Measurements from ENCODE around the gene CTNNA2.
"Not testable (repeated sequence)": the region's sequence is repeated elsewhere in the genome, so short reads cannot be mapped to it uniquely, and the experiment has no call there.

The CTNNA2 gene

DNA sequence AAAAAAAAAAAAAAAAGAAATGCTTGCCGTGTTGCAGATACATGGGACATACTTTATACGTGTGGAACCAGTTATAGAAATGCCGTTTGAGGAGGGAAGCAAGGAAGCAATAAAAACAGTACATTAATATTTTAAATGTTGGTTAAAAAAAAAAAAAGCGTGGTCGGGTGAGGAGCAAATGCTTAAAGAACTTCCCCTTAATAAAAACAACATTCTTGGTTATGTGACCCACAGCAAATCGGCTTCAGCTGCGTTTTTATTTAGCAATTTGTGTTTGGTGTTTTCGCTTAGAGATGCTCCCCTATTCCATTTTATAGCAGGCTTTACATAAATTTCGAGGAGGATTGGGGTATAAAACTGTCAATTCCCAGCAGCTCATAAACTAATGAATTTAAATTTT is 568.1 kb downstream of the CTNNA2 start:
- DNase-seq (ENCODE audit: low spot score), result no peak

DNA sequence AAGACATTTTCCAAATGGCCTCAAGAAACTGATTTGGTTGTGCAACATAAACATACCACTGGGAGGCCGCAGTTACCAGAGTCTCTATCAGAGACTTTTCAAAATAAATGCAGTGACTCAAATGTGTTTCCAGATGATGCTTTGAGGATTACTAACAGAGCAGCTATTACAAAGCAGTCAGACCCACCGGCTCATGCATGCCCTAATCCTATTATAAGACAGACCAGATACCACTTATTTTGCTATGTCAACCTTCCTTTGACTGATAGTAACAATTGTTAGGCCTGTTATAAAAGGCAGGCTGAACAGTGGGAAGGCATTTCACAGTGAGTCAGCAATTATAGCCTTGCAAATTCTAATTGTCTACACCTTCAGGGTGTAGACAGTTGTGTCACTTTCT is 574.0 kb downstream of the CTNNA2 start:
- DNase-seq (ENCODE audit: low spot score), result peak; percentile 22

DNA sequence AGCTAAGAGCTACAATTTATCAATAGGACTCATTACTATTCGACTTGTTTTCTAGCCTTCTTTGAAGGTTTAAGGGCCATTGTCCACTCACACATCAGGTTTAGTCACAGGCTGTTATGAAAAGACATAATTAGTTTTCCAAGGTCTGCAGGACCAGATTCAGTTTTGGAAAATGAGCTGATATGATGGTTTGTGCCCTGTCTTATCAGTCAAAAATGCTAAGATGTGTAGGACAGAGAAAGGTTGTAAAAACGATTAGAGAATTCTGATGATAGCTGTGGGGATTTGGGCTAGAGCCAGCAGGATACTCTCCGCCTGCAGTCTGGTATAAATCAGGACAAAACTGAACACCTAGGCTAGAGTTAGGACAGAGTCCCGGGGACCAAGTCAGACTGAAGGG is 578.4 kb downstream of the CTNNA2 start:
- DNase-seq (ENCODE audit: low spot score), result no peak

DNA sequence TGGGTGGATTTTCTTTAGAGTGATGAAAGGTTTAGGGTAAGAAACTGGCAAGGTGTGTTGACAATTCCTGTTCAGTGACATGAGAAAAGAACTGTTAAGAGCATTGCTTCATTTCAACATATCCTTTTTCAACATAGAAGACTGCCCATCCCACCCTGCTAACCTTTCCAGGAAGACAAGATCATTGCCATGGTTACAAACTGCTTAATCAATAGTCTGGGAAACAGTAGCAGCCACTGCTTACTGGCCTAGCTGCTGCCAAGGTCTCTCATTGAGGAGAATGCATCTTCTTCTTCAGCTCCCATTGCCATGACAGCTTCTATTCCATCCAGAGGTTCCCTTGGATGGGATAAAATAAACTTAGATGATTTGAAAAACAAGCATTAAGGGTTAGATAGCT is 579.6 kb downstream of the CTNNA2 start:
- DNase-seq (ENCODE audit: low spot score), result no peak

DNA sequence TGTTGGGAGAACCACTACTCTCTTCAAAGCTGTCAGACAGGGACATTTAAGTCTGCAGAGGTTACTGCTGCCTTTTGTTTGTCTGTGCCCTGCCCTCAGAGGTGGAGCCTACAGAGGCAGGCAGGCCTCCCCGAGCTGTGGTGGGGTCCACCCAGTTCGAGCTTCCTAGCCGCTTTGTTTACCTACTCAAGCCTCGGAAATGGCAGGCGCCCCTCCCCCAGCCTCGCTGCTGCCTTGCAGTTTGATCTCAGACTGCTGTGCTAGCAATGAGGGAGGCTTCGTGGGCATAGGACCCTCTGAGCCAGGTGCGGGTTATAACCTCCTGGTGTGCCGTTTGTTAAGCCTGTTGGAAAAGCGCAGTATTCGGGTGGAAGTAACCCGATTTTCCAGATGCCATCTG is 585.7 kb downstream of the CTNNA2 start:
- DNase-seq (ENCODE audit: low spot score), result not testable (repeated sequence)

DNA sequence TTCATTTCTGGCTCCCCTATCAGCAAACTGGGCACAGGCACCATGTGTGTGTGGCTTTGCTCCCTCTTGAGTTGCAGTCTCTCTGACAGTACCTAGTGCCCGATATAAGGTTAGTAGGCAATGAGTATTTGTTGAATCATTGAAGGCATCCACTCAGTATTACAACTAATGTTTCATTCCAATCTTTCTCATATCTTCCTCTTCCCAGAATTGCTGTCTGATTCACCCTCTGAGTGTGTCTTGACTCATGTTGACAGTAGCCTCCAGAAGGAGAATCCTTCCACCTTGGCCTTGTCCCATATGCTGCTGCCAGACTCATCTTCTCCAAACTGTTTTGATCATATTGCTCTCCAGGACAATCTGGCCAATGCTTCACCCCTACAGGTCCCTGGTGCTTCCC is 589.2 kb downstream of the CTNNA2 start:
- DNase-seq (ENCODE audit: low spot score), result peak; percentile 59

DNA sequence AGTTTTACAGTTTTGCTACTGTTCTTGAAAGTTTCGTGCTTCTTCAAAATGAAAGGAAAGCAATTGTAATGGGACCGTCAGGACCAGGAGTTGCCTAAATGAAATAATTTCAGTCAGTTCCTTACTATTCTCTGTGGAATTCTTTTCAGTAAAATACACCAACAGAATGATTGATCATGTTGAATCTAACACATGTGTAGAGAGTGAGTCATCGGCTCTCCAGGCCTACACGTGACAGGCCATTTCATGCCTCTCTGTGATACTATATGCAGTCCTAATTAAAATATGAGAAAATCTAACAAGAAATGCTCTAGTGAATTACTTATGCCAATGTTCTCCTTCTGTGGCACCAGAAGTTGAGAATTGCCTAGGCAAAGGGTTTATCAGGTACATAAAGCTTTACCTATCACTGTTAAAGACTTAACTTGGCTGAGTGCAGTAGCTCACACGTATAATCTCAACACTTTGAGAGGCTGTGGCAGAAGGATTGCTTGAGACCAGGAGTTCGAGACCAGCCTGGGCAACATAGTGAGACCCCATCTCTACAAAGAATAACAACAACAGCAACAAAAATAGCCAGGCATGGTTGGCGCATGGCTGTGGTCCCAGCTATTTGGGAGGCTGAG is 592.3 kb downstream of the CTNNA2 start:
- DNase-seq (ENCODE audit: low spot score), result peak; percentile 13

DNA sequence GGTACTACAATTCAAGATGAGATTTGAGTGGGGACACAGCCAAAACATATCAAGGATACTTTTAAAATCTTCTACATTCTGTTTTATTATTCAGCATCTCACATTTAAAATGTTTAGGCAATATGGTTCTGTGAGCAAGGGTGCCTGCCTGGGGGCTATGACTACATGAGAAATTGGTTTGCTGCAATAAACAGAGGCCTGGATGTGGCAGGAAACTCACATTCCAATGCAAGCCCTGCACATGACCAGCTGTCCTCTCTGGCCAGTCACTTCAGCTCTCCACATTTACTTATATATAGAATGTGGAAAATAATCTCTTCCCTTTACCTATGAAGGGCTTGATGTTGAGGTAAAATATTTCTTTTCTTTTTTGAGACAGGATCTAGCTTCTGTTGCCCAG is 598.3 kb downstream of the CTNNA2 start:
- DNase-seq (ENCODE audit: low spot score), result no peak

DNA sequence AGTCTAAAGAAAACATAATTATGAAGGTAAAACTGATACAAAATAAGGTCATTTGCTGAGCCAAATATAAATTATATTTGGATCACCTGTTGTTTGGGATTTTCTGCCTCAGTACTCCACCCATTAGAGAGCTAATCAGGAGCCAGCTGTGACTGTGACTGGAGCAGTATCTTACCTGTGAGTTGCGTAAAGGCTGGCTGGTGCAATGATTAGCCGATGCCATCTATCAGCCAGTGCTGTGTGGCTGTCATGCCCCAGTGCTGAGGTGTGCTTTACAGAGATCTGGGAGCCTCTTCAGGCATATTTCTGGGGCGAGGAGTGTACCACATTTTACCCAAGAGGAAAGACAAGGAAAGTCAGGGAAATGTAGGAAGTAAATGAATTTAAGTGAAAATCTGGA is 599.9 kb downstream of the CTNNA2 start:
- DNase-seq (ENCODE audit: low spot score), result no peak

DNA sequence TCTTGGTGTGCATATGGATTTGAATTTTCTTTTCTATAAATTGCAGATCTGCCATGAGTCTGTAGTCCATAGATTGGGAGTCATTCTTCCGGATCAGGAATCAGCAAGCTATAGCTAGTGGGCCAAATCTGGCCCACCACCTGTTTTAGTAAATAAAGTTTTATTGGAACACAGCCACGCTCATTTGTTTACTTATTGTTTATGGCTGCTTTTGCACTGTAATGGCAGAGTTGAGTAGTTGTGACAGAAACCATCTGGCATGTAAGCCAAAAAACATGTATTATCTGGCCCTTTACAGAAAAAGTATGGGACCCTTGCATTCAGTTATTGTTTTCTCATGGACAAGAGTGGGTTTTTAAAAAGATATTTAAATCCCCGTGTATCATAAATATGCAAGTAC is 600.5 kb downstream of the CTNNA2 start:
- DNase-seq (ENCODE audit: low spot score), result no peak

DNA sequence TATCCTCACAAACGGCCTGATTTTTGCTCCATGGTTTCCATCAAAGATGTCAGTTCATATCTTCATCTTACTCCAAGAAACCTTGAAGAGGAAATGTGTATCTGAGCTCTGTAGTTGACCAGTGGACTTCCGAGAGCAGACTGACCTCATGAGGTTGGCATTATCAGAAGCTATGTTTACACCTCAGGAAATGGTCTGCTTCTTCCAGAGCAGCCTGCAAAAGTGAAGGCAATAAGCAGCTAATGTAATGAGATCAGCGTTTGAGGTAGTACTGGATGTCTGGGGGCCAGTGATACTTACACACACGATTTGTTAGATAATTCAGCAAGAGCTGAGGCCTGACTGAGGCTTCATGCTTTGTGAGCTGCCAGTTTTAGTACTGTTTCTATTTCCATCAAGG is 602.0 kb downstream of the CTNNA2 start:
- no peak for DNase-seq (ENCODE audit: low spot score)

DNA sequence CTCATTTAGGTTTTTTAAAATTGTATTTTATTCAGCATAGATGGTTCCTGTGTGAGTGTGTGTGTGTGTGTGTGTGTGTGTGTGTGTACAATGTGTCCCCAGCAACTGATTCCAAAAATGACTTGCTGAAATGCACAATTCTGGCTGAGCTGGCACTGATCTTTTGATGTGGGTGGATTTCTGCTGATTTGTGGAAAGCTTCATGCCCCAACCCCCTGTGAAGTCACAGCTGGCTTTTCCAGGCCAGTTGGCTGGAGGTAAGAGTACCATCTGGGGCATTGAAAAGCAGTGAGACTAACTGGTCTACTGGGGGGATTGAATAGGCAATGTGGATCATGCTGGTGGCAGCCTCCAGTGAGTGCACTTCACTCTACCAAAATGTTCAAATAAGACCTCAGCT is 604.5 kb downstream of the CTNNA2 start:
- DNase-seq (ENCODE audit: low spot score), result no peak

DNA sequence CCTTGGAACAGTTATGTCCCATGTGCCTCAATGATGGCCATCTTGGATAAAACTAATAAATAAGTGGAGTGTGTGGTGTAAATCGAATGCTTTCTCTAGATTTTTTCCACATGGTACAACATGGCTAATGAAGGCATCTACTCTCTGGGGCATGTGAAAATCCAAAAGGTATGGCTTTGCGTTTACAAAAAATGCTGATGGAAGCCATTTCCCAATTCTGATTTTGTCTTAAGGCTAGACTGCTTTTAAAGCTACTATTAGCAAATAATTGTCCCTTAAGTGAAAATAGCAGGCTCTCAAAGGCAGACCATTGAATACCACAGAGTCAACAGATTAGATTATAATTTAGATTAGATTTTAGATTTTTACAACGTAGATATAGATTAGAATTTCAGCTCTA is 608.0 kb downstream of the CTNNA2 start:
- no peak for DNase-seq (ENCODE audit: low spot score)

DNA sequence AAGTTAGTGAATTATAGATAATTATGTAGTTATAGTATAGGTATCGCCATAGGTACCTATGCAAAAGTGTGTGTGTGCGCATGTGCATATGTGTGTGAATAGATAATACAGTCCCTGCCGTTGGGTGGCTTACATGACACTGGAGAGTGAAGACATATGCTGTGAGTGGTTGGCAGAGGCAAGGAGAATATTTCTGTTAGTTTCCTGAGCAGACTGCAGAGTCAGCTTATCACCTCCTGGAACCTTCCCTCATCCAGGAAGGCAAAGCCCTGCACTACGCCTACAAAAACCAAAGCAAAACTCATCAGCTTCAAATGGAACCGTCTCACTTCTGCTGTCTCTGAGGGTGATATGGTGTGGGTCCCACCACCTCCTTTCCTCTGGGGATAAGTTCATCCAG is 609.8 kb downstream of the CTNNA2 start:
- no peak for DNase-seq (ENCODE audit: low spot score)

DNA sequence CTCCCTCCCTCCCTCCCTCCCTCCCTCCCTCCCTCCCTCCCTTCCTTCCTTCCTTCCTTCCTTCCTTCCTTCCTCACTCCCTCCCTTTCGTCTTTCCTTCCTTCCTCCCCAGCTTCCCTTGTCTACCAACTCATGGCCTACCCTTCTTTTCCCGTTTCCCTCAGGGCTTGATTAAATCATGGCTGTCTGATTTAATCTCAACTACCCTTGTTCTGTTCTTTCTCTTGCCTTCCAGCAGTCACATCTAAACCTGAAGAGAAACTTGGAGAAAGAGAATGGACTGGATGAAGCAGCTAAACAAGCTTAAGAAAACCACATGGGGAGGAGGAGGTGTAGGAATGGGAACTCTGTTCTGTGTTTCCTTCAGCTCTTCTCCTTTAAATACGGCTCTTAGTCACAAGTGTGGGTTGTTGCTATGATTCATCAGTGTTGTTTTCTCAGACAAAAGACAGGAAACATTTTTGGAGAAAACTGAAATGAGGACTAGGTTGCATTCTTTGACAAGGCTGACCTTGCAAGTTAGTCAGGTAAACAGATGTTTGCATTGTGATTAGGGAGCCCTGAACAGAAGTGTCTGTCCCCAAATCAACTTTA is 613.8 kb downstream of the CTNNA2 start:
- peak; percentile 27 for DNase-seq (ENCODE audit: low spot score)

DNA sequence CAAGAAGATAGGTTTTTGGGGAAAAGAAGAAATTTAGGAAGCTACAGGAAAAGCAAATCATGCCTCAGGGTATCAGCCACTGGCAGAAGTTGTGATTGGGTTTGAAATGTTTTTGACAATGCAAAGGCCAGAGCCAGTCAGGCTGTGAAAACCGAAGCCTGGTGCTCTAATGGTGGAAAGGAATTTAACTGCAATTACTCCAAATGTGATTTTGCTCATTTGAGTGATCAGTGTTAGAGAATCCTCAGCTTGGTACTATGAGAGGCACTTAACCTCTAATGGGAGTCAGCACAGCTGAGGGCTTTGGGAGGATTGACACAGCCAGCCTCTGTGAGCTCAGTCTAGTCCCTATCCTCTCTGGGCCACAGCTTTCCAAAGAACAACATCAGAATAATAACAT is 615.2 kb downstream of the CTNNA2 start:
- DNase-seq (ENCODE audit: low spot score), result no peak

DNA sequence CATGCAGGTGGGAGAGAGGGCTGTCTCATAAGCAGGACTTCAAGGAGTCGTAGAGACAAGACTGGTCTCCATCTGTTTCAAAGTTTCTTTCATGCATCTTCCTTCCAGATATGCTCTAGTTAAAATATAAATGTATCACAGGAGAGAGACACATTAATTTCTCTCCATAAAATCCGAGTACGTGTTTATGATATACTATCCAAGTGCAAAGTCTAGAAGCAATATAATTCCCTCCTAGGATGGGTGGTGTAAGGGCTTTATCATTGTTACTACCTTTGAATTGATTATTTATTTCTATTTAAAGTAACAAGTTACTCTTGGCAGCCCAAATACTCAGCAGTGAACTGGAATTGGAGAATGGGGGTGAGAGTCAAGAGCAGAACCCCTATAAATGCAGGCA is 619.4 kb downstream of the CTNNA2 start:
- no peak for DNase-seq (ENCODE audit: low spot score)

DNA sequence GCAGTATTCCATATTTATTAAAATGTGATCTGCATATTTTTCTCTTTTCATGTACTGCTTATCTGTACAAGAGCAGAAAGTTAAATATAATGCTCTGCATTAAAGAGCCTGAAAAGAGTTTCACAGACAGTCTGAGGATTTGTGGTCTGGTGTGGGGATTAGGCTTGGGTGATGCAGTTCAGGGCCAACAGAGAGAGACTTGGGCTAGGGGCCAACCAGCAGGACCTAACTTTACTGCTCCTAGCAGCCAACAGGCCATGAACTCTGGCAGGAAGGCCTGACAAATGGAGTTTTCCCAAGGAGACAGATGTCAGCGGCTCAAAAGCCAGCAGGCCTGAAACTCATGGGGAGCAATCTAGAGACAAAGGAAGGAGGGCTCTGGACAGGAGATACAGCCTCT is 622.1 kb downstream of the CTNNA2 start:
- DNase-seq (ENCODE audit: low spot score), result no peak

DNA sequence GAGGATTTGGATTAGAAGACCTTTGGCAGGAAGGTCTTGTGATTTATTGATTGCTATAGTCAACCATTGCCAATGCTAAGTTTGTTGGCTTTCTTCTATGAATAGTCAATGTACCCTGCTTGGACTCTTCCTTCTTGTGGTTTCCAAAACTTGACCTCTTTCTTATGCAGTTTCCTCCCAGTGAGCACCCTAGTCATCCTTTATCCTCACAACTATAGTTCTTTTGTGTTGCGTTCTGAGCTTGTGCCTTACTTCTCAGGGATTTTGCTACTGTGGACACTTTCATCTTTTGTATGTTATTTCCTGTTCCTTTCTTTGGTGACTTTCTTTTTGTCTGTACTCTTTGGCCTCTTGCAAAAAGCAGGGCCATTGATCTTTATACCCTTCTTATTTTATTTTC is 623.5 kb downstream of the CTNNA2 start:
- DNase-seq (ENCODE audit: low spot score), result no peak

DNA sequence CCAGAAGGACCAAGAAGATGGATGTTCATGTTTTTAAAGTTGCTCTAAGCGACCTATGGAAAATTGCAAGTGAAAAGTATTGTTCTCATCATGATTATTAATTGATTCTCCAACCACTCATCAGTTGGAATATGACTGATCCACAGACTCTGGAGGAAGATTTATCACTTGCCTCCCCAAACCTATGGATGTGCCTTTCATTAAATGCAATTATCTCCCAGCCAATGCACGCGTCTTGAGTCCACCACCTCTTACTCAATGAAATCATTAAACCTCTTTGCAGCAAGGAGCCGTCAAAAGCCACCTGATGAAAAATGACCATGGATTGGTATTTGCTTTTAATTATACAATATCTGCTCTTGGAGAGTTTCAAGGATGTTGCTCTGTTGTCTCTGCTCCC is 626.1 kb downstream of the CTNNA2 start:
- no peak for DNase-seq (ENCODE audit: low spot score)

DNA sequence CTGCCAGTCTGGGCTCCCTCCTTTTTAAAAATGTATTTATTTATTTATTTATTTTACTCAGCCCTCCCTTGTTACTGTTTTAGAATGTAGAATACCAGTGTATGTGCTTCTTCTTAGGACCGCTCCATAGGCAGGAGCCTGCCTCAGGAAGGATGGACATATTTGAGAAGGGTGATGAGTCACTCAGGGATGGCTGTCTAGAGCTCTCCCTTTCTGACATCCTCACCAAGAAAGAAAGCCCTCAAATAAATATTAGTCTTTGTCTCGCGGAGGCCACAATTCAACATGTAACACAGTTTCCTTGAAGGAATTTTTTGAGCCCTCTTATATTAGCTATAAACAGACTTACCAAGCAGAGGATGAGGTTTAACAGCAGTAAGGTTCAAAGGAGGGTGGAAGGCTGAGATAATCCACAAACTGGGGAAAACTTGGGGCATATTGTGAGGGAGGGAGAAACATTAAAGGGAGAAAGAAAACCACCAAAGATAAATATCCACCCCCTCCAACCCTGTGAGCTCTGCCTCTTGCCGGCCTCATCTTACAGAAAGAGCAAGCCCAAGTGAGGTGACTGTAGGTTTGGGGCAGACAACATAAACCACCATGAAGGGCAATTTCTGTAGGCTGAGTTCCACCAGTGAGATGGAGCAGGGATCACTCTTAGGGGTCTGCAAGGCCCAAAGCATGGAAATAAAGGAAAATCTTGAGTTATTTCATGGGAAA is 628.3 kb downstream of the CTNNA2 start:
- DNase-seq (ENCODE audit: low spot score), result no peak

DNA sequence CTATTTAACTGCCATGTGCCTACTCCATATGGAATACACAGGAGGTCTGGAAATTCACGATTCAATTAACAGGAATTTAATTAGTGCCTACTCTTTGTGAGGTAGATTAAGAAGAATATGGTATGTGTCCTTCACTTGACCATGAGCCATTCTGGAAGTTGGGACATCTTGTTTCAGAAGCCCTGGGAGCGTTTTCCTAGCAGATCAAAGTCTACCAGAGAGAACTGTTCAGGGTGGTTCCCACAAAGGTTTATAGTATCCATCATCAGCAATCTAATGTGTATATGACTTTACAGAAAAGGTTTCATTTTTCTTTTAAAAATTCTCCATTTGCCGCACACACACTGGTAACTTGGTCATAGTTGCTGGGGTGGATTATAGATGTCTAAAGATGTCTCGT is 632.6 kb downstream of the CTNNA2 start:
- DNase-seq (ENCODE audit: low spot score), result no peak

DNA sequence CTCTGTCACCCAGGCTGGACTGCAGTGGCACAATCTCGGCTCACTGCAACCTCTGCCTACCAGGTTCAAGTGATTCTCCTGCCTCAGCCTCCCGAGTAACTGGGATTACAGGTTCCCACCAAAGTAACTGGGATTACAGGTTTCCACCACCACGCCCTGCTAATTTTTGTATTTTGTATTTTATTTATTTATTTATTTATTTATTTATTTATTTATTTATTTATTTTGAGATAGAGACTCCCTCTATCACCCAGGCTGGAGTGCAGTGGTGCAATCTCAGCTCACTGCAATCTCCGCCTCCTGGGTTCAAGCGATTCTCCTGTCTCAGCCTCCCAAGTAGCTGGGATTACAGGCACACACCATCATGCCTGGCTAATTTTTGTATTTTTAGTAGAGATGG is 633.9 kb downstream of the CTNNA2 start:
- DNase-seq (ENCODE audit: low spot score), result not testable (repeated sequence)

DNA sequence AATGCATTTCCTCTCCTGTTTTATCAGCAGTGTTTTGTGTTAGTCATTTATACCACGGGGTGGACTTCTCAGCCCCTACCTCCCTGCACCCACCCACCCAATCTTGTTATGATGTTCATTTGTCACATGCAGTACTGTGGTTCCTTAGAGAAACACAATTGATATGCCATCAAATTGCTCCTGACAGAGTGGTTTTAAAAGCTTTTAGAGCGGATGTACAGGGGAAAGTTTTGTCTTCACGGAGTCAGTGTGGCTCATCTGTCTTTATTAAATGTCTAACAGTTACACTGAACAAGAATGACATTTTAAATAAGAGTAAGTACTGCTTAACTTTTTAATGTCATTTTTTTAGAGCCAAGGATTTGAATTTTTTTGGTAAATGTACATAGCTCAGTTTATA is 634.8 kb downstream of the CTNNA2 start:
- no peak for DNase-seq (ENCODE audit: low spot score)

All from GM03348 (cell line).